ENCODE data around the gene ADORA2A.

ADORA2A gene

DNA sequence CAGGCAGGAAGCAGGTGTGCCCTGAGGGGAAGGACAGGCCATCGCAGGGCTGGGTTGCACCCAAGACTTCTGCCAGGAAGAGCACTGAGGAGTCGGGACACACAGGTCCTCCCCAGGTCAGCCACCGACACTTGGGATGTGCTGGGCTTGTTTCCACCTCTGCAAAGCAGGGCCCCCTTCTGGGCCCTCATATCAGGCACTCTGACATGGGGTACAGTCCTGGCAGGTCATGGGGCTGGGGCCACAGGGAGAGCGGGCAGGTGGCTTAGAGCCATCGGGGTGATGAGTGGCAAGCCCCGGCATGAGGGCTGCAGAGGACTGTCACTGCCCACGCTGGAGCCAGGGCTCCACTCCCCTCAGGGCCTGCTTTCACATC is 7.9 kb upstream of the ADORA2A start:
- no peak for DNase-seq

DNA sequence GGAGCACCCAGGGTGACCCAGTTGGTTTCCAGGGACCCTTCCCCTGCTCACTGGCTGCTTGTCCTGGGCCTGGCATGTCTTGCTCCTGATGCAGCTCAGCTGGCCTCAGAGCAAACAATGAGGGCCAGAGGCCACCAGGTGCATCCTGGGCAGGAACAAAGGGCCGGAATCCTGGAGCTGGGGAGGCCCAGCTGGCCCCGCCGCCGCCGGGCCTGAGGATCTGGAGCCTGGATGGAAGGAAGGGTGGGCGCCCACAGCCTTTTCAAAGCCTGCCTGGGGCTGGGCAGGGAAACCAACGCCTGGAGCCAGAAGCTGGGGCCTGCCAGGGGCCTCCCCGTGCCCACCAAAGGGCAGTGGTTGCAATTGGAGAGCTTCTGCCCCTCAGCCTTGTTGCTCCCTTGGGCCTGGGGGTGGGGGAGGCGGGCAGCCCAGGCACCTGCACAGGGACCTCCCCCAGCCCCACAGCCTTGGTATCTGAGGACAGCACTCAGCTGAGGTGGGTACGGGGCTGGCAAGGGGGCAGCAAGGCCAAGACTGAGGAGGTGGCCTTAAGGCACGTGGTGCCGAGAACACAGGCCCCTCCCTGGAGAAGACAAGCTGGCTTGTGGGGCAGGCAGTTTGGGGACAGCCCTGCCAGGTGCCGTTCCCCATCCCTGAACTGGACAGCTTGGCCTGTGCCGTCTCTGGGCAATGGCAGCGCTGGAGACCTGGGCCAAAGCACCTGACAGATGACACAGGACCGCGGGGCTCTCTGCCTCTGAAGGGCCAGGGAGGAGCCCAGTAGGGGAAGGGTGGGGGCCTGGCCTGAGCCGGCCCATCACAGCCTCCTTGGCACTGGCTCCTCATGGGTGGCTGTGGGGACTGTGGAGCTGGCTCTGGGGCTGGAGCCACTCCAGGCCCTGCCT is 7.1 kb upstream of the ADORA2A start:
- DNase-seq, result no peak

DNA sequence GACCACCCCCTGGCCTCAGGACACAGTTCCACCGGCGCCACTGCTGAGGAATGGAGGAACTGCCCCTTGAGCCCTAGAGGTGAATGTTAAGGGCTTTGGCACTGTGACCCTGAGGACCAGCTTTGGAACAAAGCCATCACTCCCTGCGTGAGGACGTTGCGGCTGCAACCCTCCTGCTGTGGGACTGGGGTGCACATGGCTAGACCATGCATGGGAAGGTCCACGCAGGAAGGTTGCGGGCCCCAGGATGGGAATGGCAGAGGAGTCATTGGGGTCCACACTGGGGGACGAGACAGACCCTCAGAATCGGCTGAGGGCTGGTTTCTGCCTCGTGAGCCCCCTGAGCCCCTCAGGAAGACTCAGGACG is 6.4 kb upstream of the ADORA2A start:
- DNase-seq, result no peak

GRCh38 chr22:24421428-24421931 is 5.9 kb upstream of the ADORA2A start:
- no peak for DNase-seq

- DNase-seq, result no peak
Measured at GRCh38 chr22:24422102-24422665, 5.2 kb upstream of the ADORA2A start.

DNA sequence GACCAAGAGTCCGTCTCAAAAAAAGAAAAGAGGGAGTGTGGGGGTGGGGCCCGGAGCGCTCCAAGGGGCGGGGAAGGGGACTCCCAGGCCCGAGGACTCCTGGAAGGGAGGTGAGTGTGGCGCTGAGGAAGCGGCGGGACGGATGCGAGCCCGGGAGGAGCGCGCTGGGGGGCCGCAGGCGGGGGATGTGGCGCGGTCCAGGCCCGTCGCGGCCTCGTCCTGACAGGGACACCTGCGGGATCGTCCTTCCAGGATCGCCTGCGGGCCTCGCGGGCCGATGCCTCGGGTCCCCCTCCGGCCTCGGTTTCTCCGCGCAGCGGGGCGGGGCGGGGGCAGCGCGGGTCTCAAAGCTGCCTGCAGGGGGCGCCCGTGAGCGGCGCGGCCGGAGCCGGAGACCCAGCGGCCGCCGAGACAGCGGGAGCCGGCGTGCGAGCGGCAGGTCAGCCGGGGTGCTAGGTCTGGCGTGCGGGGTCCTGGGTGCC is 3.8 kb upstream of the ADORA2A start:
- DNase-seq, result peak; percentile 87

- peak; percentile 66 for DNase-seq
Measured at GRCh38 chr22:24424001-24424900, 3.1 kb upstream of the ADORA2A start.

GRCh38 chr22:24424901-24425775 is 2.3 kb upstream of the ADORA2A start:
- no peak for DNase-seq

- no peak for DNase-seq
Measured at GRCh38 chr22:24426436-24426835, 963 bp upstream of the ADORA2A start.

DNA sequence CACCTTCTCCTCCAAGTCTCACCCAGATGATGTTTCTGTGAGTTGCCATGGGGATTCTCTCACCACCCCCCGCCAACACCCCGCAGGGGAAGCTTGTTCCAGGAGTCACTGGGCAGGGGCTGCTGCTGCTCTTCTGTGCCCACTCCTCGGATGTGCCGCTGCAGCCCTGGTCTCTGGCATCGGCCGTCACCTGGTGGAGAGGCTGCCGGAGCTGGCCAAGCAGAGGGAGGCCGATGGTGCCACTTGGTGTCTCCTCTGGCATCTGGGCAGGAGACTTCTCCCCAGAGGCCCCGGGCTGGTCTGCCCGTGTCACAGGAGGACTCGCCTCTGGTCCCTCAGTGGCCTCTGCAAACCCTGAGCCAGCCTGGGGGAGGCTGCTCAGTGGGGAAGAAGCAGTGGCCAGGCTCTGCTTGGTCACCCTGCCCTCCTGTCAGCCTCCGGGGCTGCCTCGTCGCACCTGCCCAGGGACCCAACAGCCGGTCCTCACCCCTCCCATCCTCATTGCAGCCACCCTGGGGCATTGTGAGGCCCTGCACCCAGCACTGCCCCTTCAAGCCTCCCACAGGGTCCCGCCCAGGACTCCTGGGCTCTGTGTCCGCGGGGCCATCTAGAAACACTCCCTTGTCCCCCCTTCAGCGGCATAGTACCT is 424 bp upstream of the ADORA2A start:
- DNase-seq, result no peak

- DNase-seq, result no peak
Measured at GRCh38 chr22:24428751-24429410, 1.5 kb downstream of the ADORA2A start.

GRCh38 chr22:24429411-24430365 is 2.3 kb downstream of the ADORA2A start:
- peak; percentile 55 for DNase-seq

- no peak for DNase-seq
Measured at GRCh38 chr22:24430431-24431308, 3.3 kb downstream of the ADORA2A start.

DNA sequence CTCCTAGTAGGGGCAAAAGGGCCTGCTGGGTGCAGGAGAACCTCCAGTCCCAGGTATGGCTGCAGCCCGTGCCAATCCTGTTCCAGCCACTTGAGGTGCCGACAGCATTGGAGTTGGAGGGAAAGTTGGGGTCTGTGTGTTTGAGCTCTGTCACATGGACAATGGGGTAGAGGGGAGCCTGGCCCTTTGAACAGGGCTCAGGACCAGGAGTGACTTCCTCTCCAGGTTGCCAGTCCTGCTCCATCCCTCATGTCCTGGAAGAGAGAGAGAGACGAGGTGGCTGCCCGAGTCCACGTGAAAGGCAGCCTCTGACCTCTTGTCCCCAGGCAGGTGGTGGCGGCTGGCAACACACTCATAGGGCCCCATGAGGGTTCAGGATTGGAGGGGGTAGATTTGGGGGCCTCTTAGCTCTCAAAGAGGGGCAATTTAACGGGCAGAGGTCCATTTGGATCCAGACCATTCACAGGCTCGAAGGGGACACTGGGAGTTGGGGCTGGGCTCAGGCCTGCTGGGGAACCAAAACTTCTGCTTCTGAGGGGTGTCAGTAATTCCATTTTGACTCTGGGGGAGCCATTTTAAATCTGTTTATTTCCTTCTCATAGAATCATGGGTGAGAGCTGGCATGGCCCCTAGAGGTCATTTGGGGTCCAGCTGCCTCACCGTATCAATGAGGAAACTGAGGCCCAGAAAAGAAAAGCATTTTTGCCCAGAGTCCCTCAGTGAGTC is 4.1 kb downstream of the ADORA2A start:
- no peak for DNase-seq

DNA sequence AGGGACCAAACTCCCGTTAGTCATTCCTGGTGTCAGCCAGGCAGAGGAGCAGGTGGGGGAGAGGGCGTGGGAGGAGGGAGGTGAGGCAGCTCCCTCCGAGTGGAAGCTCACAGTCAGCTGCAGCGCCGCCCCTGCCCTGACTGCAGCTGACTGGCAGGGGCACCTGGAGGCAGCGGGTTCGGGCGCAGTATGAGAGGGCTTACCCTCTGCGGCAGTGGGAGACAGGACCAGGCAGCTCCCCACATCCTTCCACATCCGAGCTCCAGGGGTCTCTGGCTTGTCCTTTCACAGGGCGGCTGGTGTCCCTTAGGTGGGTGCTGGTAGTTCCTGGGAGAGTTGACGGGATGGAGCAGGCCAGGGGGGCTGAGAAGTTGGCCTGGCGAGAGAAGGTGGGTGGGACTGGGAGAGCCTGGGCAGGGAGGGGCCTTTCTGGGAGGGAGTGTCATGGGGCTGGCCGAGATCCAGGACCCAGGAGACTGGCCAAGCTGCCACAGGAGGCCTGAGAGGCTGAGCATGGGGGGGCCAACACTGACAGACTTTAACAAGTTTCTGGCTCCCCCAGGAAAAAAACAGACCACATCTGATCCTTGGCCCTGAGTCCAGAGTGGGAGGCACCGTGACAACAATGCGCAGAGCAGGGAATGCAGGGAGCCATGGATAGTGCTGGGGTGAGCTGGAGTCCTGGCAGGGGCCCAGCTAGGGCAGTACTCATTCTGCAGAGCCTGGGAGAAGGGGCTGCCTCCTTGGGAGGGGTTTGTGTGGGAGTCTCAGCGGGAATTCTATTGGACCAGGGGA is 4.9 kb downstream of the ADORA2A start:
- no peak for DNase-seq

GRCh38 chr22:24433001-24433827 is 5.8 kb downstream of the ADORA2A start:
- DNase-seq, result no peak

Measured in activated CD4-positive, CD25-positive, alpha-beta regulatory T cell treated with anti-CD3 and anti-CD28 coated beads, Interleukin-2, amount 50 U/mL, for 72 hours (primary cell).